Stimulated activated CD4-positive, alpha-beta T cell treated with anti-CD3 and anti-CD28 coated beads, Interleukin-12 subunit alpha, Interleukin-12 subunit beta, amount 100 ng/mL, for 4 hours (primary cell): ENCODE data around the gene KLHL18.
A peak's percentile ranks its signal among the peaks of the same experiment; 100 is the strongest.
"Not testable (repeated sequence)": the region's sequence is repeated elsewhere in the genome, so short reads cannot be mapped to it uniquely, and the experiment has no call there.

Experiments used
- DNase-seq: peaks from one replicate; pipeline ENCODE4 v3.0.0-alpha.2; 2020

The KLHL18 gene

GRCh38 chr3:47315069-47315647, 32.4 kb downstream of the KLHL18 start:
- DNase-seq = no peak

GRCh38 chr3:47316151-47316550, 33.4 kb downstream of the KLHL18 start:
- not testable (repeated sequence) for DNase-seq

GRCh38 chr3:47318916-47319315, 36.2 kb downstream of the KLHL18 start:
- no peak for DNase-seq

GRCh38 chr3:47319956-47320355, 37.2 kb downstream of the KLHL18 start:
- no peak for DNase-seq

GRCh38 chr3:47323431-47324277, 40.9 kb downstream of the KLHL18 start:
- no peak for DNase-seq

- peak; percentile 32 for DNase-seq
These were observed 41.6 kb downstream of the KLHL18 start for GRCh38 chr3:47324278-47324865.

GRCh38 chr3:47333907-47334306, 51.2 kb downstream of the KLHL18 start:
- no peak for DNase-seq

- DNase-seq = no peak
These were observed 54.9 kb downstream of the KLHL18 start for GRCh38 chr3:47337656-47338055.

GRCh38 chr3:47339951-47340350, 57.2 kb downstream of the KLHL18 start:
- DNase-seq = no peak

- DNase-seq = no peak
These were observed 58.1 kb downstream of the KLHL18 start for GRCh38 chr3:47340866-47341265.

- no peak for DNase-seq
These were observed 59.4 kb downstream of the KLHL18 start for GRCh38 chr3:47342151-47342550.

- DNase-seq = no peak
These were observed 60.1 kb downstream of the KLHL18 start for GRCh38 chr3:47342812-47343211.

GRCh38 chr3:47343471-47343971, 60.8 kb downstream of the KLHL18 start:
- no peak for DNase-seq

- DNase-seq = no peak
These were observed 62.2 kb downstream of the KLHL18 start for GRCh38 chr3:47344971-47345370.

GRCh38 chr3:47347217-47347801, 64.6 kb downstream of the KLHL18 start:
- no peak for DNase-seq

GRCh38 chr3:47348411-47349154, 65.8 kb downstream of the KLHL18 start:
- DNase-seq = no peak

GRCh38 chr3:47355010-47355409, 72.3 kb downstream of the KLHL18 start:
- no peak for DNase-seq

GRCh38 chr3:47356201-47356600, 73.5 kb downstream of the KLHL18 start:
- no peak for DNase-seq

- DNase-seq = no peak
These were observed 76.6 kb downstream of the KLHL18 start for GRCh38 chr3:47359323-47359722.

- DNase-seq = not testable (repeated sequence)
These were observed 77.4 kb downstream of the KLHL18 start for GRCh38 chr3:47360110-47360517.

GRCh38 chr3:47362701-47363100, 80.0 kb downstream of the KLHL18 start:
- DNase-seq = no peak

GRCh38 chr3:47365213-47366153, 82.7 kb downstream of the KLHL18 start:
- DNase-seq = no peak
